Measurements from ENCODE around the gene SLCO2A1. TPM values are rescaled to one million over a fixed set of nuclear protein-coding genes. Genes with fewer than 3 reads are reported as not detected.

Gene SLCO2A1
- total and polyA plus RNA-seq, 3 donors from 2014 or later = 2.2 to 5.3 (median 2.5) TPM

- Histone ChIP-seq H3K4me1 (no peaks in the 10 kb centered on the region), H3K27ac (no peak overlapping the region), H3K9me3 (no peaks in the 10 kb centered on the region), H3K27me3 (no peaks in the 10 kb centered on the region), H3K4me3 (no peak overlapping the region), H3K36me3 (ENCODE audit: low read depth, missing control alignments) (no peaks in the 10 kb centered on the region)
- 81% methylated on average over 5 of the region's 5 CpGs for WGBS, 2 donors
- TF ChIP-seq POLR2A (IDR thresholded peaks at IDR 0.05) (no peak), CTCF (IDR thresholded peaks at IDR 0.05) (no peak)
- DNase-seq = peak; percentile 7
- intact Hi-C loops (cut with DNase I; ENCODE audit: low total_unique reads) = no loop called here
Observed at GRCh38 chr3:134037168-134037567, 7.4 kb upstream of the SLCO2A1 start.

- no peaks in the 10 kb centered on the region for H3K36me3 ChIP-seq (ENCODE audit: low read depth, missing control alignments)
- no peaks in the 10 kb centered on the region for H3K27me3 ChIP-seq
- no peak for TF ChIP-seq POLR2A (IDR thresholded peaks at IDR 0.05)
- TF ChIP-seq CTCF (IDR thresholded peaks at IDR 0.05) = no peak
- intact Hi-C loops (cut with DNase I; ENCODE audit: low total_unique reads) = no loop called here
- 94 to 98% methylated on average over 5 of the region's 5 CpGs for WGBS, 2 donors
- H3K27ac ChIP-seq = no peak overlapping the region
- H3K9me3 ChIP-seq = no peaks in the 10 kb centered on the region
- H3K4me1 ChIP-seq = no peaks in the 10 kb centered on the region
- no peak for DNase-seq
- no peak overlapping the region for H3K4me3 ChIP-seq
Observed at GRCh38 chr3:134036291-134036690, 6.6 kb upstream of the SLCO2A1 start.

- TF ChIP-seq CTCF (IDR thresholded peaks at IDR 0.05) = no peak
- no peak for TF ChIP-seq POLR2A (IDR thresholded peaks at IDR 0.05)
- no peaks in the 10 kb centered on the region for H3K9me3 ChIP-seq
- DNase-seq = peak; percentile 5
- H3K27ac ChIP-seq = no peak overlapping the region
- H3K27me3 ChIP-seq = no peaks in the 10 kb centered on the region
- 93 to 95% methylated on average over 8 of the region's 8 CpGs for WGBS, 2 donors
- H3K36me3 ChIP-seq (ENCODE audit: low read depth, missing control alignments) = no peaks in the 10 kb centered on the region
- intact Hi-C loops (cut with DNase I; ENCODE audit: low total_unique reads) = no loop called here
- no peaks in the 10 kb centered on the region for H3K4me1 ChIP-seq
- H3K4me3 ChIP-seq = no peak overlapping the region
Observed at GRCh38 chr3:134035836-134036235, 6.1 kb upstream of the SLCO2A1 start.

GRCh38 chr3:134034005-134034785 is 4.5 kb upstream of the SLCO2A1 start:
- H3K27me3 ChIP-seq = no peaks in the 10 kb centered on the region
- no peak overlapping the region for H3K27ac ChIP-seq
- intact Hi-C loops (cut with DNase I; ENCODE audit: low total_unique reads) = no loop called here
- no peaks in the 10 kb centered on the region for H3K9me3 ChIP-seq
- TF ChIP-seq CTCF (IDR thresholded peaks at IDR 0.05) (no peak), POLR2A (IDR thresholded peaks at IDR 0.05) (no peak)
- WGBS, 2 donors = 90 to 94% methylated on average over 6 of the region's 6 CpGs
- no peaks in the 10 kb centered on the region for H3K36me3 ChIP-seq (ENCODE audit: low read depth, missing control alignments)
- DNase-seq = no peak
- no peak overlapping the region for H3K4me3 ChIP-seq
- peaks cover 2% of the 10 kb centered on the region for H3K4me1 ChIP-seq

Measured in testis (tissue), 3 donors.